Measurements from ENCODE around the gene CCND2.

CCND2 gene

GRCh38 chr12:4282103-4282891 is 8.7 kb downstream of the CCND2 start:
- Histone ChIP-seq H3K4me1 (ENCODE audit: control insufficient read depth, insufficient read depth, low read length) (peaks cover 50% of the 10 kb centered on the region), H3K27ac (ENCODE audit: low read depth, low read length) (peak overlapping the region; percentile 16), H3K4me3 (ENCODE audit: low read length) (no peak overlapping the region), H3K27me3 (ENCODE audit: control insufficient read depth, insufficient read depth, low read length) (no peaks in the 10 kb centered on the region), H3K36me3 (ENCODE audit: control insufficient read depth, insufficient read depth, low read length) (peaks cover 47% of the 10 kb centered on the region), H3K9ac (ENCODE audit: low read length) (no peak overlapping the region)

- H3K27ac ChIP-seq (ENCODE audit: low read depth, low read length), result peak overlapping the region; percentile 16
- H3K27me3 ChIP-seq (ENCODE audit: control insufficient read depth, insufficient read depth, low read length), result no peaks in the 10 kb centered on the region
- peaks cover 54% of the 10 kb centered on the region for H3K36me3 ChIP-seq (ENCODE audit: control insufficient read depth, insufficient read depth, low read length)
- H3K4me3 ChIP-seq (ENCODE audit: low read length), result no peak overlapping the region
- H3K9ac ChIP-seq (ENCODE audit: low read length), result no peak overlapping the region
- H3K4me1 ChIP-seq (ENCODE audit: control insufficient read depth, insufficient read depth, low read length), result peaks cover 50% of the 10 kb centered on the region
Measured at GRCh38 chr12:4282892-4283511, 9.4 kb downstream of the CCND2 start.

DNA sequence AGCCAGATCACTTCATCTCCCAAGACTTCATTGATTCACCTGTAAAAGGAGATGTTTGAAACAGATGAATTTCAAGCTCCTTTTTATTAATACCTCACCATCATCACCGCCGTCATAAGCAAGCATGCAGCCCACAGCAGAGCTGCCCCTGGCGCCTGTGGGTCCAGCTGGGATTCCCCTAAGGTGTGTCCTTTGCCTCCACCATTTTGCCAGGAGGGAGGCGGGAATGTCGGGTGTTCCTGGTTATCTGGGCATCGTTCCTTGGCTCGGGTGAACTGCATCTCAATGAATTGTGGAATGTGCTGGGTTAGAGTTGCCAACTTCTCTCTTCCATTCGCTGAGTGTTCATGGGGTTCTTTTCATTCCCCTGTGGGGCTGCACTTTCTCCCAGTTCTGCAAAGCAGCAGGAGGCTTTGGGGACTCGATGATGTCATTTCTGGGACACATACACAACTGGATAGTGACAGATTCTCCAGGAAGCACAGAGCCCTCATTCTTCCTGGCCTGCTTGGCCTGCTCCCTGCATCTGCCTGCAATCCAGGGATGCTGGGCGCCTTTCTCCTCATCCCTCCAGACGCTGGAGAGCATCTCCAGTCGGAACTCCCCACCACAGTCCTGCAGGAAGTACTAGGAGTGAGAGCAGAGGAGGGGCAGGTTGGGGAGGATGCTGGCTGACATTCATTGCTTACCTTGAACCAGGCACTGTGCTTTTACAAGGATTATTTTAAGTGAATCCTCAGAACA is 10.1 kb downstream of the CCND2 start:
- peaks cover 50% of the 10 kb centered on the region for H3K4me1 ChIP-seq (ENCODE audit: control insufficient read depth, insufficient read depth, low read length)
- no peak overlapping the region for H3K9ac ChIP-seq (ENCODE audit: low read length)
- no peak overlapping the region for H3K4me3 ChIP-seq (ENCODE audit: low read length)
- H3K27me3 ChIP-seq (ENCODE audit: control insufficient read depth, insufficient read depth, low read length), result no peaks in the 10 kb centered on the region
- no peak overlapping the region for H3K27ac ChIP-seq (ENCODE audit: low read depth, low read length)
- peaks cover 61% of the 10 kb centered on the region for H3K36me3 ChIP-seq (ENCODE audit: control insufficient read depth, insufficient read depth, low read length)

DNA sequence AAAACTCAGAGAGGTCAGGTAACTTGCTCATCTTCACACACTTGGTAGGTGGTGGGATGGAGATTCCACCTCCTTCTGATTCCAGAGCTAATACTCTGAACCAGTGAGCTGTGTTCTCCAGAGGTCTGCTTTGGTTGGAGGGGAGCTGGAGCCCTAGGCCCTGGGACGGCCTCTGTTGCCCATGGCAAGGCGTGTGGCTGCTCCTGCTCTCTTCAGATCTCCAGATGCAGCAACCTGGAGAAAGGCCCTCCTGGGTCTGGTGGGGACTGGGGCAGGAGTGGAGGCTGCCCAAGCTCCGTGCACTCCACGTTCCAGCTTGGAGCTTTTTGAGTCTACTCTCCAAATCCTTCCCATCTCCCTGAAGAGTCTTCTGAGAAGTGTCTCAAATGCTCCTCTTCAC is 10.7 kb downstream of the CCND2 start:
- no peak overlapping the region for H3K27ac ChIP-seq (ENCODE audit: low read depth, low read length)
- H3K9ac ChIP-seq (ENCODE audit: low read length), result no peak overlapping the region
- peaks cover 53% of the 10 kb centered on the region for H3K4me1 ChIP-seq (ENCODE audit: control insufficient read depth, insufficient read depth, low read length)
- peaks cover 65% of the 10 kb centered on the region for H3K36me3 ChIP-seq (ENCODE audit: control insufficient read depth, insufficient read depth, low read length)
- no peak overlapping the region for H3K4me3 ChIP-seq (ENCODE audit: low read length)
- no peaks in the 10 kb centered on the region for H3K27me3 ChIP-seq (ENCODE audit: control insufficient read depth, insufficient read depth, low read length)

- no peak overlapping the region for H3K4me3 ChIP-seq (ENCODE audit: low read length)
- H3K27me3 ChIP-seq (ENCODE audit: control insufficient read depth, insufficient read depth, low read length), result no peaks in the 10 kb centered on the region
- no peak overlapping the region for H3K9ac ChIP-seq (ENCODE audit: low read length)
- H3K4me1 ChIP-seq (ENCODE audit: control insufficient read depth, insufficient read depth, low read length), result peaks cover 50% of the 10 kb centered on the region
- H3K27ac ChIP-seq (ENCODE audit: low read depth, low read length), result no peak overlapping the region
- H3K36me3 ChIP-seq (ENCODE audit: control insufficient read depth, insufficient read depth, low read length), result peaks cover 63% of the 10 kb centered on the region
Measured at GRCh38 chr12:4285070-4285469, 11.5 kb downstream of the CCND2 start.

DNA sequence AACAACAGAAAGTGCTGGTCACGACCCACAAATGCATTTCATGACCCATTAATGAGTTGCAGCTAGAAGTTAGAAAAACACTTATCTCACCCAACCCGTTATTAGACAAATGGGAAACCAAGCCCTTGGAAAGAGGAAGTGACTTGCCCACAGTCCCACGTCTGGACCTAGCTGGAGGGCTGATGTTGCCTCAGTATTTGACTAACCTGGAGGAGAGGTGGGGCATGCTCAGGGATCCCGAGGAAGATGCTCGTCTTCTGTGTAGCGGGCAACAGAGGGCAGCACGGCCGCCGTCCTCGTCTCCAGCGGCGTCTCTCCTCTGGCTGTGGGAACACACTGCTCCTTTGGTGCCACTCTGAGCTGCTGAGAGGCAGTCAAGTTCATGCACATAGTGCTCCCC is 12.7 kb downstream of the CCND2 start:
- peak overlapping the region; percentile 14 for H3K4me3 ChIP-seq (ENCODE audit: low read length)
- H3K4me1 ChIP-seq (ENCODE audit: control insufficient read depth, insufficient read depth, low read length), result peaks cover 41% of the 10 kb centered on the region
- H3K27me3 ChIP-seq (ENCODE audit: control insufficient read depth, insufficient read depth, low read length), result no peaks in the 10 kb centered on the region
- peak overlapping the region; percentile 84 for H3K27ac ChIP-seq (ENCODE audit: low read depth, low read length)
- H3K9ac ChIP-seq (ENCODE audit: low read length), result no peak overlapping the region
- peaks cover 66% of the 10 kb centered on the region for H3K36me3 ChIP-seq (ENCODE audit: control insufficient read depth, insufficient read depth, low read length)

- H3K27me3 ChIP-seq (ENCODE audit: control insufficient read depth, insufficient read depth, low read length), result no peaks in the 10 kb centered on the region
- peaks cover 43% of the 10 kb centered on the region for H3K4me1 ChIP-seq (ENCODE audit: control insufficient read depth, insufficient read depth, low read length)
- peaks cover 70% of the 10 kb centered on the region for H3K36me3 ChIP-seq (ENCODE audit: control insufficient read depth, insufficient read depth, low read length)
- peak overlapping the region; percentile 84 for H3K27ac ChIP-seq (ENCODE audit: low read depth, low read length)
- H3K9ac ChIP-seq (ENCODE audit: low read length), result no peak overlapping the region
- H3K4me3 ChIP-seq (ENCODE audit: low read length), result peak overlapping the region; percentile 14
Measured at GRCh38 chr12:4286771-4287317, 13.3 kb downstream of the CCND2 start.

- Histone ChIP-seq H3K27ac (ENCODE audit: low read depth, low read length) (peak overlapping the region; percentile 84), H3K4me1 (ENCODE audit: control insufficient read depth, insufficient read depth, low read length) (peaks cover 49% of the 10 kb centered on the region), H3K9ac (ENCODE audit: low read length) (no peak overlapping the region), H3K36me3 (ENCODE audit: control insufficient read depth, insufficient read depth, low read length) (peaks cover 62% of the 10 kb centered on the region), H3K27me3 (ENCODE audit: control insufficient read depth, insufficient read depth, low read length) (no peaks in the 10 kb centered on the region), H3K4me3 (ENCODE audit: low read length) (peak overlapping the region; percentile 10)
Measured at GRCh38 chr12:4287325-4288211, 14.0 kb downstream of the CCND2 start.

GRCh38 chr12:4288296-4289131 is 15.0 kb downstream of the CCND2 start:
- Histone ChIP-seq H3K27ac (ENCODE audit: low read depth, low read length) (peak overlapping the region; percentile 84), H3K36me3 (ENCODE audit: control insufficient read depth, insufficient read depth, low read length) (peaks cover 54% of the 10 kb centered on the region), H3K27me3 (ENCODE audit: control insufficient read depth, insufficient read depth, low read length) (no peaks in the 10 kb centered on the region), H3K9ac (ENCODE audit: low read length) (no peak overlapping the region), H3K4me3 (ENCODE audit: low read length) (no peak overlapping the region), H3K4me1 (ENCODE audit: control insufficient read depth, insufficient read depth, low read length) (peaks cover 59% of the 10 kb centered on the region)

GRCh38 chr12:4289231-4289878 is 15.8 kb downstream of the CCND2 start:
- H3K4me3 ChIP-seq (ENCODE audit: low read length), result no peak overlapping the region
- H3K27me3 ChIP-seq (ENCODE audit: control insufficient read depth, insufficient read depth, low read length), result no peaks in the 10 kb centered on the region
- peaks cover 63% of the 10 kb centered on the region for H3K4me1 ChIP-seq (ENCODE audit: control insufficient read depth, insufficient read depth, low read length)
- peak overlapping the region; percentile 84 for H3K27ac ChIP-seq (ENCODE audit: low read depth, low read length)
- no peak overlapping the region for H3K9ac ChIP-seq (ENCODE audit: low read length)
- H3K36me3 ChIP-seq (ENCODE audit: control insufficient read depth, insufficient read depth, low read length), result peaks cover 47% of the 10 kb centered on the region

All from rectal smooth muscle tissue (tissue), 1 donor.